Upper lobe of right lung (tissue), 1 donor: ENCODE data around the gene ISG20. TPM values are rescaled to one million over a fixed set of nuclear protein-coding genes. Genes with fewer than 3 reads are reported as not detected.

ENCODE experiments used
- ATAC-seq: fragments of 200-7000 bp; cut with Tn5 transposase; one replicate; pipeline ENCODE4 v1.9.1; 2020; ENCODE audit warnings: mild to moderate bottlenecking, moderate library complexity
- DNase-seq: peaks from one replicate; pipeline ENCODE4 v3.0.0-alpha.2; 2020
- H3K27ac ChIP-seq: fragments of 200-600 bp; one replicate; pipeline ENCODE4 v1.8.0; 2022
- H3K27me3 ChIP-seq: fragments of 200-600 bp; one replicate; pipeline ENCODE4 v1.8.0; 2022; ENCODE audit warnings: mild to moderate bottlenecking
- H3K36me3 ChIP-seq: fragments of 200-600 bp; one replicate; pipeline ENCODE4 v1.8.0; 2022
- H3K4me1 ChIP-seq: fragments of 200-600 bp; one replicate; pipeline ENCODE4 v1.8.0; 2022
- H3K4me3 ChIP-seq: fragments of 200-600 bp; one replicate; pipeline ENCODE4 v1.8.0; 2022; ENCODE audit warnings: mild to moderate bottlenecking
- H3K9me3 ChIP-seq: fragments of 200-600 bp; one replicate; pipeline ENCODE4 v1.8.0; 2022
- CTCF ChIP-seq: fragments of 200-600 bp; IDR thresholded peaks from one replicate; pipeline ENCODE4 v1.8.0; 2022; ENCODE audit warnings: antibody characterized with exemption
- intact Hi-C: fragments of 100-400 bp; cut with DNase I; formaldehyde crosslinking; loops from one replicate; pipeline ENCODE4 v1.11.0; 2022
- total RNA-seq: library from RNA; stranded (reverse); fragmentation: NEBNext Ultra II Directional; extraction: Animal tissue kit (Norgen Biotek cat#: 25700); gene quantifications from one replicate; pipeline ENCODE4 v1.2.1, GENCODE V29; 2021
- donor health status: DM: no; HTN: yes; CAD: no; lungs with severe emphysema.

Gene ISG20
- total RNA-seq, 1 donor from 2014 or later, result 34.9 TPM

- TF ChIP-seq CTCF, result no peak
- no peaks in the 10 kb centered on the region for H3K27me3 ChIP-seq
- intact Hi-C loops, result no loop called here
- no peaks in the 10 kb centered on the region for H3K36me3 ChIP-seq
- no peaks in the 10 kb centered on the region for H3K9me3 ChIP-seq
- DNase-seq, result no peak
- no peak for ATAC-seq
- no peak overlapping the region for H3K27ac ChIP-seq
- H3K4me3 ChIP-seq, result no peak overlapping the region
- H3K4me1 ChIP-seq, result peaks cover 3% of the 10 kb centered on the region
These were observed 21.6 kb upstream of the ISG20 start for GRCh38 chr15:88617031-88617722.

GRCh38 chr15:88617790-88618189 is 21.0 kb upstream of the ISG20 start:
- Histone ChIP-seq H3K4me3 (no peak overlapping the region), H3K36me3 (no peaks in the 10 kb centered on the region), H3K27me3 (no peaks in the 10 kb centered on the region), H3K27ac (no peak overlapping the region), H3K4me1 (peaks cover 9% of the 10 kb centered on the region), H3K9me3 (no peaks in the 10 kb centered on the region)
- ATAC-seq (no peak), DNase-seq (no peak)
- TF ChIP-seq CTCF, result no peak
- intact Hi-C loops, result no loop called here

- H3K36me3 ChIP-seq, result no peaks in the 10 kb centered on the region
- intact Hi-C loops, result no loop called here
- no peak for DNase-seq
These were observed 20.1 kb upstream of the ISG20 start for GRCh38 chr15:88618686-88619085.

GRCh38 chr15:88619796-88620195 is 19.0 kb upstream of the ISG20 start:
- H3K27ac ChIP-seq, result no peak overlapping the region
- DNase-seq (no peak), ATAC-seq (no peak)
- H3K4me3 ChIP-seq, result no peak overlapping the region
- intact Hi-C loops, result no loop called here
- H3K4me1 ChIP-seq, result peaks cover 29% of the 10 kb centered on the region
- H3K27me3 ChIP-seq, result no peaks in the 10 kb centered on the region
- no peak for TF ChIP-seq CTCF
- H3K36me3 ChIP-seq, result no peaks in the 10 kb centered on the region
- no peaks in the 10 kb centered on the region for H3K9me3 ChIP-seq

More at GRCh38 chr15:88618686-88619085, 20.1 kb upstream of the ISG20 start:
- TF ChIP-seq CTCF, result no peak
- Histone ChIP-seq H3K9me3 (no peaks in the 10 kb centered on the region), H3K4me1 (peaks cover 18% of the 10 kb centered on the region), H3K27ac (no peak overlapping the region), H3K4me3 (no peak overlapping the region), H3K27me3 (no peaks in the 10 kb centered on the region)
- no peak for ATAC-seq

GRCh38 chr15:88620995-88621772 is 17.6 kb upstream of the ISG20 start, which contains the start of gene AEN:
Gene AEN (plus strand): TSS chr15:88621340. CDS start chr15:88626210, 4,870 bp downstream.
- Histone ChIP-seq H3K4me3 (peak within 1 kb of the TSS; percentile 100), H3K36me3 (peaks cover 6% of the 10 kb centered on the region), H3K27me3 (no peaks in the 10 kb centered on the region), H3K4me1 (peaks cover 40% of the 10 kb centered on the region), H3K27ac (peak within 1 kb of the TSS; percentile 98), H3K9me3 (no peaks in the 10 kb centered on the region)
- DNase-seq (peak; percentile 98), ATAC-seq (peak; percentile 99)
- TF ChIP-seq CTCF, result no peak
- intact Hi-C loops, result no loop called here
